Subcutaneous abdominal adipose tissue (tissue), 5 donors: ENCODE data around the gene WDR43.

ENCODE experiments used
- H3K27ac ChIP-seq: one replicate; pipeline ENCODE4 v1.7.0; 2013; ENCODE audit warnings: low read depth, mild to moderate bottlenecking, inconsistent platforms, low read length, moderate library complexity
- H3K27me3 ChIP-seq, 5 donors: one replicate each; pipeline ENCODE4 v1.7.0; 2013; ENCODE audit warnings: low read length in 5 of 5, inconsistent platforms in 1 of 5; ENCODE audit not compliant: control insufficient read depth in 5 of 5, insufficient read depth in 4 of 5
- H3K36me3 ChIP-seq, 5 donors: one replicate each; pipeline ENCODE4 v1.7.0; 2013; ENCODE audit warnings: low read length in 5 of 5; ENCODE audit not compliant: control insufficient read depth in 5 of 5, insufficient read depth in 5 of 5
- H3K4me1 ChIP-seq, 5 donors: one replicate each; pipeline ENCODE4 v1.7.0; 2013; ENCODE audit warnings: low read length in 5 of 5, mild to moderate bottlenecking in 3 of 5, moderate library complexity in 1 of 5; ENCODE audit not compliant: control insufficient read depth in 5 of 5, insufficient read depth in 5 of 5
- H3K4me3 ChIP-seq, 5 donors: one replicate each; pipeline ENCODE4 v1.7.0; 2013; ENCODE audit warnings: low read length in 5 of 5, low read depth in 1 of 5
- H3K9ac ChIP-seq, 5 donors: one replicate each; pipeline ENCODE4 v1.7.0; 2013; ENCODE audit warnings: low read length in 5 of 5, mild to moderate bottlenecking in 4 of 5, moderate library complexity in 3 of 5
- H3K9me3 ChIP-seq, 5 donors: one replicate each; pipeline ENCODE4 v1.7.0; 2013; ENCODE audit warnings: low read length in 5 of 5; ENCODE audit not compliant: control insufficient read depth in 5 of 5
- donor health status: healthy.
- donor health status: healthy.
- donor health status: healthy.
- donor health status: healthy.
- donor health status: healthy.

The WDR43 gene

GRCh38 chr2:28941008-28941407 lies 46.5 kb downstream of the WDR43 start:
- no peak overlapping the region for H3K9ac ChIP-seq
- no peaks in the 10 kb centered on the region for H3K9me3 ChIP-seq
- peaks cover 43 to 82% (median 68%) of the 10 kb centered on the region in 5 donors for H3K36me3 ChIP-seq
- H3K27ac ChIP-seq = no peak overlapping the region
- no peaks in the 10 kb centered on the region for H3K4me1 ChIP-seq
- no peaks in the 10 kb centered on the region for H3K27me3 ChIP-seq
- H3K4me3 ChIP-seq = no peak overlapping the region

DNA sequence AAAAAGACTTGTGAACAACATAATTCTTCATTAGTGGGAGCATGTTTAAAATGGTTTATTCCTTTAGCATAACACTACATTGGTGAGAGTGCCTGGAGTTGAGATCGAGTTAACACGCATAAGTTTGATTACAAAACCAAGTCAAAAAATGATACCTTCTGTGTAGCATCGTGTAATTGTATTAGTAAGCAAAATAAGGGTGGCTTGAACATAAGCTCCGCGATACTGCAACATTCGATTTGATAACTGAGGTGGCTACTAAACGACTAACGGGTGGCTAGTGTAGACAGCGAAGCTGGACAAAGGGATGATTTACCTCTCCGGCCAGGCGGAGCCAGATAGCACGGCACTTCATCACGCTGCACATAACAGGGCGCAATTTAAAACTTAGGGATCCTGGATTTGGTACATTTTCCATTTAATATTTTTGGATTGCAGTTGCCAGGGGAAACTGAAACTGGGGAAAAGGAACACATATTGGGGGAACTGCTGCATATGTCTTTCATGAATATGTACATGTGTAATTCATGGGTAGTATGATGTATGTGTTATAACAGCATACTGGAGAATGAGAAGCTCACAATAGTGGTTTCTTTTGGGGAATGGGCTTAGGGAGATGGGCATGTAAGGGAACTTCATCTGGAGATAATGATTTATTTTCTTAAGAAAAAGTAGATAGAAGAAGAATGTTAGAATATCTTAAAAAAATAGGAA lies 50.2 kb downstream of the WDR43 start:
- peaks cover 56 to 82% (median 71%) of the 10 kb centered on the region in 5 donors for H3K36me3 ChIP-seq
- no peak overlapping the region for H3K9ac ChIP-seq
- H3K27ac ChIP-seq = no peak overlapping the region
- H3K4me3 ChIP-seq = no peak overlapping the region
- no peaks in the 10 kb centered on the region for H3K27me3 ChIP-seq
- no peaks in the 10 kb centered on the region for H3K4me1 ChIP-seq
- no peaks in the 10 kb centered on the region for H3K9me3 ChIP-seq

GRCh38 chr2:28948160-28948559 lies 53.7 kb downstream of the WDR43 start:
- H3K4me1 ChIP-seq = peaks cover 4 to 22% (median 14%) of the 10 kb centered on the region in 5 donors
- H3K9ac ChIP-seq = no peak overlapping the region
- H3K27me3 ChIP-seq = no peaks in the 10 kb centered on the region
- no peaks in the 10 kb centered on the region for H3K9me3 ChIP-seq
- peaks cover 44 to 57% (median 48%) of the 10 kb centered on the region in 5 donors for H3K36me3 ChIP-seq
- H3K4me3 ChIP-seq = no peak overlapping the region
- no peak overlapping the region for H3K27ac ChIP-seq

GRCh38 chr2:28949190-28949589 lies 54.7 kb downstream of the WDR43 start:
- Histone ChIP-seq H3K9me3 (no peaks in the 10 kb centered on the region), H3K9ac (no peak overlapping the region), H3K27me3 (no peaks in the 10 kb centered on the region), H3K4me3 (no peak overlapping the region), H3K36me3 (peaks cover 34 to 47% (median 40%) of the 10 kb centered on the region in 5 donors), H3K27ac (no peak overlapping the region), H3K4me1 (peaks cover 4 to 22% (median 14%) of the 10 kb centered on the region in 5 donors)

DNA sequence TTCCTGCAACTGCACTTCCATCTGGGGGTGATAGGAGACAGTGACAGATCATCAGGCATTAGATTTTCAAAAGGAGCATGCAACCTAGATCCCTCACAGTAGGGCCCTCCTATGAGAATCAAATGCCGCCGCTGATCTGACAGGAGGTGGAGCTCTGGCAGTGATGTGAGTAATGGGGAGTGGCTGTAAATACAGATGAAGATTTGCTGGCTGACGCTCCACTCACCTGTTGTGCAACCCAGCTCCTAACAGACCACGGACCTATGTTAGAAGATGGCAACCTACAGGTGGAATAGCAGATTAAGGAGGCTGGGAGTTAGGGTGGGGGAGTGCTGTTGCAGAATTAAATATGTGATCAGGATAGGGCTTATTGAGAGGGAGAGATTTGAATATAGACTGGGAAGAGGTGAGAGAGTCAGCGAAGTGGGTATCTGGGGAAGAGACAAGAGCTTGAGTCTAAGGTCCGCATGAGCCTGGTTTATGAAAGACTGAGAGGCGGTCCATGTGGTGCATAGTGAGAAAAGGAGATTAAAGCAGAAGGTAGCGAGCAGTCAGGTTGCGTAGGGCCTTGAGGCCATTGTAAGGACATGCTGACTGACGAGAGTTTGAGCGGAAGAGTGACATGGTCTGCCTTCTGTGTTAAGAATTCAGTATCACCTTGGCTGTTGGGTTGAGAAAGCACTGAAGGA lies 55.3 kb downstream of the WDR43 start:
- Histone ChIP-seq H3K27ac (no peak overlapping the region), H3K9me3 (no peaks in the 10 kb centered on the region), H3K4me3 (no peak overlapping the region), H3K36me3 (peaks cover 28 to 41% (median 36%) of the 10 kb centered on the region in 5 donors), H3K27me3 (no peaks in the 10 kb centered on the region), H3K9ac (no peak overlapping the region), H3K4me1 (peaks cover 4 to 22% (median 14%) of the 10 kb centered on the region in 5 donors)

- Histone ChIP-seq H3K9ac (no peak overlapping the region), H3K9me3 (no peaks in the 10 kb centered on the region), H3K4me3 (no peak overlapping the region), H3K4me1 (peaks cover 4 to 24% (median 14%) of the 10 kb centered on the region in 5 donors), H3K27ac (peak overlapping the region; percentile 51), H3K36me3 (peaks cover 20 to 29% (median 25%) of the 10 kb centered on the region in 5 donors), H3K27me3 (no peaks in the 10 kb centered on the region)
Observed at GRCh38 chr2:28950941-28951630, 56.6 kb downstream of the WDR43 start.

DNA sequence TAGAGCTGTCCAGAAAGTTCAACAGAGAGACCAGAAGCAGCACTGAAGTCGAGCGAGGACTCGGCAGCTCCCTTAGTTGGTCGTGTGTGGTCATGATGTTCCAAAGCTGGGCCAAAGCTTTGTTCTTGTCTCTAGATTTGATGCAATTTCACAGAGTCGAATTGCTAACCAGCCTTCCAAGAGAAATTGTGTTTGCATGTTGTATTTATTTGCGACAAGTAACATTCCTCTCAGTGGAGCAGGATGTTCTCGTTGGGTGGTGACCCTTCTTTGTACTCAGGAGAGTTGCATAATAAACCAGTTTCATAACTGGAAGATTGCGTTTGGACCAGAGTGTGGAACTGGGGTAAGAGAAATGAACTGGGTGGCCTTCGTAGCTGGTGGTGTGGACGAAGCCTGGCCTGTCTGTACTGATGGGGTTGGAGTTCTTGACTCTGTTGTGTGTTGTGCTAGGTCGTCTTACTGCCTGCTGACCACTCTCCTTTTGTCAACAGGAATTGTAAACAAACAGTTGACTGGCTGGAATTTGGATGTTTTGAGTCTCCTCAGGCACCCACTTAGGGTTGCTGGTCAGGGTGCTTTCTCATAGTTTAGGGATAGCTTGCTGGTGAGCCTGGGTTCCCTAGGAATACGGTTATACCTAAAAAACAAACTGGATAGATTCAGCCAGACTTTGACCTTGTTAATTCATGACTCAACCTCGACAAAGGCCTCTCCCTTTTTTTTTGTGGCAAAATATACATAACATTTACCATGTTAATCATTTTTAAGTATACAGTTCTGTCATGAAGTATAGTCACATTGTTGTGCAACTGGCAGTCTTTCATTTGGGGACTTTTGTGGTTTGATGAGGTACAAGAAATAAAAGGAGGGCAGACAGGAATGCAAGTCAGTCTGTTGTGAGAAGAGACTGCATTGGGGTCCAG lies 57.7 kb downstream of the WDR43 start:
- Histone ChIP-seq H3K4me1 (peaks cover 4 to 31% (median 20%) of the 10 kb centered on the region in 5 donors), H3K9ac (no peak overlapping the region), H3K4me3 (no peak overlapping the region), H3K36me3 (peaks cover 11 to 18% (median 15%) of the 10 kb centered on the region in 5 donors), H3K27me3 (no peaks in the 10 kb centered on the region), H3K9me3 (no peaks in the 10 kb centered on the region), H3K27ac (peak overlapping the region; percentile 51)

DNA sequence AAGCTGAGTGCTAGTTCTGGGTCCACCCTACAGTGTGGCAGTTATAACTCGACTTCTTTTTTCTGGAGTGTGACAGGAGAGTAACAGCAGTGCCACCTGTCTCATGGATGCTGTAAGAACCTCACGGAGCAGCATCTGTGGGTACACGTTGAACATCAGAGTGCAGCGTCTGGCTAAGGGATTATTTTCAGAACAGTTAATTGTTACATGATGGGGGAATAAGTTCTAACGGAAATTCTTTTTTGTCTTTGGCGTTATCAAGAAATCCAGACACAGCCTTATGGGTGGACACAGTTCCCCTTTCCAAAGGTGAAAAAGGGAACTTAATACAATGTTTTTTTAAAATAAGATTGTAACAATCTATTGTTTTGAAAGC lies 58.4 kb downstream of the WDR43 start:
- Histone ChIP-seq H3K27ac (no peak overlapping the region), H3K9me3 (no peaks in the 10 kb centered on the region), H3K36me3 (peaks cover 9 to 13% (median 13%) of the 10 kb centered on the region in 5 donors), H3K4me1 (peaks cover 4 to 31% (median 20%) of the 10 kb centered on the region in 5 donors), H3K9ac (no peak overlapping the region), H3K4me3 (no peak overlapping the region), H3K27me3 (no peaks in the 10 kb centered on the region)

GRCh38 chr2:28955467-28955866 lies 61.0 kb downstream of the WDR43 start:
- Histone ChIP-seq H3K9me3 (no peaks in the 10 kb centered on the region), H3K4me3 (no peak overlapping the region), H3K4me1 (peaks cover 4 to 34% (median 21%) of the 10 kb centered on the region in 5 donors), H3K36me3 (no peaks in the 10 kb centered on the region), H3K27me3 (no peaks in the 10 kb centered on the region), H3K9ac (no peak overlapping the region), H3K27ac (no peak overlapping the region)
